Right ventricle myocardium inferior (tissue), 1 donor: ENCODE results near the gene MED13L. TPM values are rescaled to one million over a fixed set of nuclear protein-coding genes. Genes with fewer than 3 reads are reported as not detected.
A peak's percentile ranks its signal among the peaks of the same experiment; 100 is the strongest.

ENCODE experiments used
- ATAC-seq: fragments of 200-7000 bp; cut with Tn5 transposase; one replicate; pipeline ENCODE4 v1.9.1; 2020; ENCODE audit warnings: mild to moderate bottlenecking, moderate library complexity
- DNase-seq: peaks from one replicate; pipeline ENCODE4 v3.0.0; 2021; ENCODE audit errors: missing footprints
- intact Hi-C: fragments of 100-400 bp; cut with DNase I; formaldehyde crosslinking; loops from one replicate; pipeline ENCODE4 v1.11.0; 2022
- total RNA-seq: library from RNA; stranded (reverse); fragmentation: NEBNext Ultra II Directional; extraction: Animal tissue kit (Norgen Biotek cat#: 25700); gene quantifications from one replicate; pipeline ENCODE4 v1.2.1, GENCODE V29; 2021
- donor health status: DM: no; HTN: yes; CAD: no; lungs with severe emphysema.

The MED13L gene
- total RNA-seq, 1 donor from 2014 or later = 59.8 TPM

- intact Hi-C loops = no loop called here
- no peak for ATAC-seq
- peak; percentile 16 for DNase-seq
Observed at GRCh38 chr12:115941362-115941761, 336.1 kb downstream of the MED13L start.

DNA sequence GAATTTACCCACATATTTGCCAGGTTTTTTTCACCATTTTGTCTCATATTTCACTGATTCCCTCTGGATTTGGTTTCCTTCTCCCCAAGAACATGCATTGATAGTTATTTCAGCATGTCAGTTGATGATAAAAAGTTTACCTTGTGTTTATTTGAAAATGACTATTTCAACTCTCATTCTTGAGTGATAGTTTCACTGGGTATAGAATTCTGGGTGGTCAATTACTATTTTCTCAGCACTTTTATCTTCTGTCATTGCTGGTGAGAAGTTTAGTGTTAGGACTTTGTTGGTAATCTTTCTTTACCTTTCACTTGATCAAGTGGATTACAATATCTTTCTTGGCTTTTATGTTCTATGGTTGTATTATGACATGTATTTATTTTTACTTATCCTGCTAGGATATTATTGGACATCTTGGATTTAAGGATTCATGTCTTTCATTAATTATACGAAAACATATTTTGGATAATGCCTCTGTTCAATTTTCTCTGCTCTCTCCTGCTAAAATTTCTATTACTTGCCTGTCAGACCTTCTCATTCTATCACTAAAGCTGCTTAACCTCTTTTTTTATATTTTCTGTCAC is 338.6 kb downstream of the MED13L start:
- DNase-seq (no peak), ATAC-seq (no peak)
- intact Hi-C loops = no loop called here

DNA sequence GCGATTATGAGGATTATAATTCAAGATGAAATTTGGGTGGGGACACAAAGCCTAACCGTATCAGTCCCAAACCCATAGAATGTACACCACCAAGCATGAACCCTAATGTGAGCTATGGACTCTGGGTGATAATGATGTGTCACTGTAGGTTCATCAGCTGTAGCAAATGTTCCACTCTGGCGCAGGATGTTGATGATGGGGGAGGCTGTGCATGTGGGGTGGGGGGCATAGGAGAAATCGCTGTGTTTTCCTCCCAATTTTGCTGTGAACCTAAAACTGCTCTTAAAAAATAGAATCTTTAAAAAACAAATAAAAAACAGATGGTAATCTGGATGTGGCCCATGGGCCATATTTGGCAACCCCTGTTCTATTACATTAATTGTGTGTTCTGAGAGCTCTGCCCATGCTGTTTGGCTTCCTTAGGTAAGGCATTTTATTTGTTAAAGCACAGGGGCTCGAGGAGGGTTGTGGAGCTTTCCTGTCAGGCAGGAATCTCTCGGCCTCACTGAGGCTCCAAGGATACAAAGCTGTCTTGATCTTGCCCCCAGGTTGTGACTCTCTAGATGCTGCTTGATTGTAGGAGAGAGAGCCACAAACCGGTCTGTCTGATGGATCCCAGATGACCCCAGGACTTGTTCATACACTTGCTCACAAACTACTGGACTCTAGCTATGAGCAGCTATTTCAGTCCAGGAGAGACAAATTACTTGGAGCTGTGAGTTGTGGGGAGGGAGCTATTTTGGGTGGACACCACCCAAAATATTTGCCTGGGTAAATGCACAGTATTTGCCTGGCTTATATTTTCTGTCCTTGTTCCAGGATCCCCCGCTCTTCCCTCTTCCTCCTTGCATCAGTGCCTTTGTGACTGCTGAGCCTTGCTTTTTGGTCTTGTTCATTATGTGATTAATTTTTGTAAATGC is 340.2 kb downstream of the MED13L start:
- ATAC-seq (no peak), DNase-seq (no peak)
- intact Hi-C loops = no loop called here

DNA sequence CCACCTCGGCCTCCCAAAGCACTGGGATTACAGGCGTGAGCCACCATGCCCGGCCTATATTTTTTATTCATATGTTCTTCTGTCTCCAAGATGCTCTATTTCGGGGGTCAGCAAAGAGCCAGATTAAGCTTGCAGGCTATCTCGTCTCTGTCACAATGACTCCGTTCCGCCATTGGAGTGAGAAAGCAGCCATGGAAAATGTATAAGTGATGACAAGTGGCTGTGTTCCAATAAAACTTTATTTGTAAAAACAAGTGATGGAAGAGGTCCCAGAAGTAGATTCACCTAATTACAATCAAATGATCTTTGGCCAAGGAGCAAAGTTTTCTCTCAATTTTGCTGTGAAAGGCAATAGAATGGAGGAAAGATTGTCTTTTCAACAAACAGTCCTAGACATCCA is 342.6 kb downstream of the MED13L start:
- intact Hi-C loops = loop anchor here (5.0 kb wide), 1 partner anchor 1273 kb away; no protein-coding TSS in a partner anchor
- ATAC-seq = no peak
- DNase-seq = no peak

- DNase-seq = no peak
- intact Hi-C loops = loop anchor here (5.0 kb wide), 1 partner anchor 1272 kb away; no protein-coding TSS in a partner anchor
- no peak for ATAC-seq
Observed at GRCh38 chr12:115934046-115934445, 343.4 kb downstream of the MED13L start.

GRCh38 chr12:115932066-115932465 is 345.4 kb downstream of the MED13L start:
- ATAC-seq = no peak
- DNase-seq = no peak
- intact Hi-C loops = loop anchor here (5.0 kb wide), 1 partner anchor 1270 kb away; no protein-coding TSS in a partner anchor

- DNase-seq = no peak
- intact Hi-C loops = loop anchor here (5.0 kb wide), 1 partner anchor 1268 kb away; no protein-coding TSS in a partner anchor
- no peak for ATAC-seq
Observed at GRCh38 chr12:115930336-115930735, 347.2 kb downstream of the MED13L start.

- DNase-seq (no peak), ATAC-seq (no peak)
- intact Hi-C loops = no loop called here
Observed at GRCh38 chr12:115926037-115926670, 351.3 kb downstream of the MED13L start.

GRCh38 chr12:115923851-115924250 is 353.6 kb downstream of the MED13L start:
- DNase-seq (no peak), ATAC-seq (no peak)
- intact Hi-C loops = no loop called here

DNA sequence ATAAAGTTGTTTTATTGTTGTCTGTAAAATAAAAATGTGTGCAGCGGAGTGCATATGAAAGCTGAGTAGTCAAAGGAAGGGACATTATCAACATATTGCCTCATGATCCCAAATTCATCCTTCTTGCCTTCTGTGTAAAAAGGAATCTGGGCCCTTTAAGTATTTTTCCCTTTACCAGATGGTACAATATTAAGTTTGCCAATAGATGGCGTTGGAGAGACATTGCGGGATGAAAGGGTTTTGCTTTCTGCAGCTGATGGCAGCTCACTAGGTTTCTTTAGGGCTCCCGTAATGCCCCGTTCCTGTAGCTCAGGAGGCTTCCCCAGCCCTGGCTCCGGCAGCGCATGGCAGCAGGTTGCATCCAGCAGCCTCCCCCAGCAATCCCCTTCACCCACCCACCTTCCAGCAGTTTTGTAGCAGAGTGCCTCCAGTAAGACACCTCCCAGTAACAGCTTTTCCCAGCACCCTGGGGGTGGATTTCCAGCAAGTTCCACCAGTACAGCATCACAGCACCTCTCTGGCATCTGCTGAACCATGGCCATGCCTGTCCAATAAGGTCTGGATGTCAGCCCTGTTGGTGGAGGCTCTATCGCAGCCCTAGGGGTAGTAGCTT is 354.4 kb downstream of the MED13L start:
- intact Hi-C loops = no loop called here
- no peak for DNase-seq
- ATAC-seq = no peak

DNA sequence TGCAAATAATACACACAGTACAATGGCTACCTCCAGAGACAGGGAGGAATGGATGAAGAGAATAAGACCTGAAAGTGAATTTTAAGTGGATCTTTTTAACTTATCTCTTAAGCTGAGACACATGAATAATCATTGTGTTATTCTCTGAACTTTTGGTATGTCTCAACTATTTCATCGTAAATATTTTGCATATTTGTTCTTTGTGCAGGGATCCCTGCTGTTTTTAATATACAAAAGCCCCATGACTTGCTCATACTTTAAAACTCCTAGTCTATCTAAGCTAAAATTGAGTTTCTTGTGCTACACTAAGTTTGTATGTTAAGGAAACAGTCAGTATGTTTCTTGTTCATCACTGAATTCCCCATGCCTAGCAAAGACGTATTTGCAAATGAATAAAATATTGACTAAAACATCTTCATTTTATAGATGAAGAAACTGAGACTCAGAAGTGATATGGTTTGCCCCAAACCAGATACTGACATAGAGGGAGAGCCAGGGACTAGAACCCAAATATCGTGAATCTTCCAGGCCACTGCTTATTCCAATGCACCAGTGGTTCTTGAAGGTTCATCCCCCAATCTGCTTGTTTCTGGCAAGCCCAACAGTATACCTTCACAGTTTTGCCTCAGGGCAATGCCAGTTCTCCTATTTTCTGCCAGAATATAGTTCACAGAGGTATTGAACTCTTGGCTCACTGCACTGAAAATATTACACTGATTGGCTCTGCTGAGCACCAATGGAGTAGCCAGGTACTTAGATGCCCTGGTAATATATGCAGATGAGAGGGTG is 356.9 kb downstream of the MED13L start:
- no peak for ATAC-seq
- intact Hi-C loops = no loop called here
- no peak for DNase-seq

GRCh38 chr12:115918763-115919162 is 358.7 kb downstream of the MED13L start:
- intact Hi-C loops = loop anchor here (5.0 to 10.0 kb wide), 2 partner anchors 134 to 161 kb away; no protein-coding TSS in a partner anchor
- no peak for ATAC-seq
- no peak for DNase-seq

- intact Hi-C loops = loop anchor here (1.0 to 10.0 kb wide), 3 partner anchors 132 to 1255 kb away; no protein-coding TSS in a partner anchor
- DNase-seq = peak; percentile 80
- ATAC-seq = peak; percentile 53
Observed at GRCh38 chr12:115916910-115917668, 360.4 kb downstream of the MED13L start.

DNA sequence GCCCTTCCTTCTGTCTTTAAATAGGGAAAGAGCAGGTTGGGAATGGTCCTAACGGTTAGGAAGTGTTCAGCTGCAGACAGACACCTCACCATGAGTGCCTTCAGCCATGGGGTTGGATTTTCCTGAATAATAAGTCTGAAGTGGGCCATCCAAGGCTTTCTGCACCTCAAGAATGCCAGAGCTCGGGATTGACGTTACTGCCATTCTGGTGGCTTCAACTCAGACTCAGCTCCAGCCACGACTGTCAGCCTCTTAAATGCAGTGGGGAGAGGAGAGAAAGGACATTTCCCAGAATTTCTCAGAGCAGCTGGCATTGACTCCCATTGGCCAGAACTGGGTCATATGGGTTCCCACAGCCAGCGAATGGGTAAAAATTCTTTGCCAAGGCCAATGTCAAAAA is 363.4 kb downstream of the MED13L start:
- DNase-seq (no peak), ATAC-seq (no peak)
- intact Hi-C loops = loop anchor here (10.0 kb wide), 1 partner anchor 129 kb away; no protein-coding TSS in a partner anchor

DNA sequence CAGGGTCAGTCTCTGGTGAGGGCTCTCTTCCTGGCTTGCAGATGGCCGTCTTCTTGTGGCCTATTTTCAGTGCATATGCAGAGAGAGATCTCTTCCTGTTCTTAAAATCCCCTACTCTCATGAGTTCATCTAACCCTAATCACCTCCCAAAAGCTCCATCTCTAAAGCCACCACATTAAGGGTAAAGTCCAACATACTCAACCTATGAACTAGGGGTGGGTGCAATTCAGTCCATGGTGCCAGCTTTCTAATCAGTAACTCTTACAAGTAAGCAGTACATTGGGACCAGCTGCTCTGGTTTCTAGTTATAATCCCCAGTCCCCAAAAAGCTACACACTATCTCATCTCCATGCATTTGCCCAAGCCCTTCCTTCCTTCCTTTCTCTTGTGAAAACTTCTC is 365.1 kb downstream of the MED13L start:
- no peak for DNase-seq
- intact Hi-C loops = loop anchor here (10.0 kb wide), 1 partner anchor 128 kb away; no protein-coding TSS in a partner anchor

GRCh38 chr12:115911360-115911759 is 366.1 kb downstream of the MED13L start:
- intact Hi-C loops = loop anchor here (10.0 kb wide), 1 partner anchor 127 kb away; no protein-coding TSS in a partner anchor
- ATAC-seq = no peak
- no peak for DNase-seq

More for the DNA sequence above, 365.1 kb downstream of the MED13L start:
- no peak for ATAC-seq

DNA sequence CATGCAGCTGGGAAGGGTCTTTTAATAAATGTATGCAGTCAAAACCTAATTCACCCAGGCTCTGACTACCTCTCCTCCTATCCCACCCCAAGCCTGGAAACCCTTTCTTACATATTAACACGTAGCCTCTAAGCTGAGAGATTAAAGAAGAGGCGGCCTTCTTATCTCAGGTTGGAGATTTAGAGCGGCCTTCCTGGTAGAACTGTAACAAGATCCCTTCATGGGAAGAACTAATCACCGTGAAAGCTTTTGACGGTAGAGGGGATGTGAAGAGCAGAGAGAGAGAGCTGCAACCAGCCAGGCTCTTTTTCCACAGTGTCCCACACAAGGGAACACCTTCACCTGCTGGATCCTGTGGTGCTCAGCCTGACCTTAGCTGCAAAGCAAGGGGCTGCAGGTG is 367.4 kb downstream of the MED13L start:
- DNase-seq = no peak
- ATAC-seq = no peak
- intact Hi-C loops = loop anchor here (10.0 kb wide), 1 partner anchor 125 kb away; no protein-coding TSS in a partner anchor
